ENCODE data around the gene THADA.

THADA gene

DNA sequence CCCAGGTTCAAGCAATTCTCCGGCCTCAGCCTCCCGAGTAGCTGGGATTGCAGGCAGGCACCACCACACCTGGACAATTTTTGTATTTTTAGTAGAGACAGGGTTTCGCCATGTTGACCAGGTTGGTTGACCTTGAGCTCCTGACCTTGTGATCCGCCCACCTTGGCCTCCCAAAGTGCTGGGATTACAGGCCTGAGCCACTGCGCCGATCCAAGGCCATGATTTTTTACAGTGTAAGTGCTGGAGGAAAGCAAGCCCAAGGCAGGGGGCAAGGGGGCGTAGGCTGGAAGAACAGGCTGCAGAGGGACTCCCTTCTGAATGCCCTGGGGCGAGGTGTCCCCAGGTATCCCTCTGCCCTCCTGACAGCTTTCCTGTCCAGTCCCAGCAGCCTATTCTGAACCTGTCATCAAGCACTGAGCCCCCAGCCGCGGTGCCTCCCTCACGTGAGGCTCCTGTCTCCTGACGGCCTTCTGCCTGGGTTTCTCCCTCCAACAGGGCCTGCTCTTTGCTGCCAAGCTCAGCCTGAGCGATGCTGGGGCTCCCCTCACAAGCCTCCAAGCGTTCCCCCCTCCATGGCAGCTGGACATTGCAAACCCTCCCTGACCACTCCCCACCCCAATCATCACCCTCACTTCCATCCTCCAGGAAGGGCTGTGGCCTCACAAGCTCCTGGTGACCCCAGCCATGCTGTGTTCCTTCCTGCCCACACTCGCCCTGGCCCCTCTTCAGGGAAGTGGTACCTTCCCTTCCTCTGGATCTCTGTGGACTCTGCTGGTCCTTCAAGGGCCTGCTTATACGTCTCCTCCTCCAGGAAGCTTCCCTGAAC, 407.1 kb downstream of the THADA start:
- Histone ChIP-seq H3K79me2 (ENCODE audit: insufficient read depth, low read depth) (no peaks in the 10 kb centered on the region), H3K4me1 (ENCODE audit: low read depth, poor library complexity, severe bottlenecking) (peaks cover 5% of the 10 kb centered on the region), H3K4me3 (IDR thresholded peaks at IDR 0.05; ENCODE audit: insufficient read depth, low read depth, low read length) (no peak overlapping the region), H3K27me3 (ENCODE audit: insufficient read depth, low read depth) (no peaks in the 10 kb centered on the region), H3K36me3 (ENCODE audit: insufficient read depth) (no peaks in the 10 kb centered on the region), H3K4me2 (no peak overlapping the region), H2AFZ (ENCODE audit: low read depth) (no peak overlapping the region), H3K27ac (no peak overlapping the region), H4K20me1 (ENCODE audit: insufficient read depth) (no peaks in the 10 kb centered on the region), H3K9ac (no peak overlapping the region)
- TF ChIP-seq CTCF (conservative IDR thresholded peaks at IDR 0.05; ENCODE audit: low read depth, low read length), result no peak

DNA sequence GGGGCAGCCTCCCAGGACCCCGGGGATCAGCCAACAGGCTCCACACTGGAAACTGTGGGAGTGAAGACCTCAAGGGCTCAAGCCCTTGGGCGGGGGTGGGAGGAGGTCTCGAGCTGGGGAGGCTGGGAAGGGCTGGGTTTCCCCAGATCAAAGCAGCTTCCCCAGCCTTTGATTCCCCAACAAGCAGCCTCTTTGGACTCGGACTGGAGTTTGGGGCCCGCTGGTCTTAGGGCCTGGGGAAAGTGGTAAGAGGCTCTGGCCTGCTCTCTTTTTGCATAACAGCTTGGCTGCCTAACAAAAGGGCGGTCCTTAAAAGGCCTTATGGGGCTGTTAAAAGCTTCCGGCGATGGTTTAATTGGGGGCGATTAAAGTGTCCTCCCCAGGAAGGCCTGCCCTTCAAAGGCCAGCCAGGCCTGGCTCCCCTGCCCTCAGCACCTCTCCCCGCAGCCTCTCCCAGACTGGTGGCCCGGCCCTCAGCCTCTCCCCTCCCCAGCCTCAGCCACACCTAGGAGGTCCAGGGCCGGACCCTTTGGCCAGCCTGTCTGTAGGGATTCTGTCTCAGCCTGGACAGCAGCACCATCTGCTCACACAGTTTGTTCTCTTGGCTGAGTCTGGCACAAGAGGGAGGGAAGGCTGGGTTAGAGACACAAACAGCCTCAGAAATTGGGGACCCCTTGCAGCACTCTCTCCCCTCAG, 409.0 kb downstream of the THADA start:
- no peak overlapping the region for H3K4me2 ChIP-seq

GRCh38 chr2:43186321-43186678, 409.5 kb downstream of the THADA start:
- Histone ChIP-seq H3K79me2 (ENCODE audit: insufficient read depth, low read depth) (no peaks in the 10 kb centered on the region), H3K27ac (no peak overlapping the region), H3K4me2 (no peak overlapping the region), H3K36me3 (ENCODE audit: insufficient read depth) (no peaks in the 10 kb centered on the region), H4K20me1 (ENCODE audit: insufficient read depth) (no peaks in the 10 kb centered on the region), H2AFZ (ENCODE audit: low read depth) (no peak overlapping the region), H3K4me3 (IDR thresholded peaks at IDR 0.05; ENCODE audit: insufficient read depth, low read depth, low read length) (no peak overlapping the region), H3K9ac (no peak overlapping the region), H3K4me1 (ENCODE audit: low read depth, poor library complexity, severe bottlenecking) (no peaks in the 10 kb centered on the region), H3K27me3 (ENCODE audit: insufficient read depth, low read depth) (no peaks in the 10 kb centered on the region)
- TF ChIP-seq CTCF (conservative IDR thresholded peaks at IDR 0.05; ENCODE audit: low read depth, low read length), result no peak

More for the DNA sequence above, 409.0 kb downstream of the THADA start:
- H2AFZ ChIP-seq (ENCODE audit: low read depth), result no peak overlapping the region
- no peak overlapping the region for H3K9ac ChIP-seq
- H3K27ac ChIP-seq, result no peak overlapping the region
- no peaks in the 10 kb centered on the region for H3K79me2 ChIP-seq (ENCODE audit: insufficient read depth, low read depth)
- H3K4me3 ChIP-seq (IDR thresholded peaks at IDR 0.05; ENCODE audit: insufficient read depth, low read depth, low read length), result no peak overlapping the region
- no peaks in the 10 kb centered on the region for H4K20me1 ChIP-seq (ENCODE audit: insufficient read depth)
- no peaks in the 10 kb centered on the region for H3K4me1 ChIP-seq (ENCODE audit: low read depth, poor library complexity, severe bottlenecking)
- no peaks in the 10 kb centered on the region for H3K36me3 ChIP-seq (ENCODE audit: insufficient read depth)
- no peak for TF ChIP-seq CTCF (conservative IDR thresholded peaks at IDR 0.05; ENCODE audit: low read depth, low read length)
- H3K27me3 ChIP-seq (ENCODE audit: insufficient read depth, low read depth), result no peaks in the 10 kb centered on the region

DNA sequence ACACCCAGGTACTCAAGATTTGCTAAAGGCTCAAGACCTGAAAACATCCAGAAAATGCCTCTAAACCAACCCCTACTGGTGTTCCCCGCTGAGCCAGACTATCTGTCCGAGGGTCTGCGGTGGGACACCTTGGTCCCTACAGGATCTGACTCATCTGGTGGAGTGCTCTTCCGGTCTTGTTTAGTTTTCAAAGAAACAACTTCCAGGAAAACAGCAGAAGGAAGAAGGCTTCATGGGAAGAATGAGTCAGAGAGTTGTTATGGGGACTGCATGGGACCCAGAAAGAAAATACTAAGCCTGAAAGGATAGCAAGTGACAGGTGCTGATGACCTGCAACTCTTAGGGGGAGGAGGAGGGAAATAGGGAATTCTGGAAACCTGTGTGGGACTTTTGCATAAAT, 410.7 kb downstream of the THADA start:
- no peaks in the 10 kb centered on the region for H4K20me1 ChIP-seq (ENCODE audit: insufficient read depth)
- no peak overlapping the region for H3K4me3 ChIP-seq (IDR thresholded peaks at IDR 0.05; ENCODE audit: insufficient read depth, low read depth, low read length)
- no peak overlapping the region for H3K27ac ChIP-seq
- H3K36me3 ChIP-seq (ENCODE audit: insufficient read depth), result no peaks in the 10 kb centered on the region
- no peak for TF ChIP-seq CTCF (conservative IDR thresholded peaks at IDR 0.05; ENCODE audit: low read depth, low read length)
- no peaks in the 10 kb centered on the region for H3K79me2 ChIP-seq (ENCODE audit: insufficient read depth, low read depth)
- no peak overlapping the region for H3K9ac ChIP-seq
- no peak overlapping the region for H3K4me2 ChIP-seq
- H3K27me3 ChIP-seq (ENCODE audit: insufficient read depth, low read depth), result no peaks in the 10 kb centered on the region
- H3K4me1 ChIP-seq (ENCODE audit: low read depth, poor library complexity, severe bottlenecking), result no peaks in the 10 kb centered on the region
- no peak overlapping the region for H2AFZ ChIP-seq (ENCODE audit: low read depth)

Data from KMS-11 (cell line).